Stimulated activated CD8-positive, alpha-beta memory T cell treated with anti-CD3 and anti-CD28 coated beads, Interleukin-4, amount 100 ng/mL, for 24 hours (primary cell): ENCODE data around the gene COL3A1.

Source experiments
- DNase-seq: peaks from one replicate; pipeline ENCODE4 v3.0.0-alpha.2; 2020; ENCODE audit warnings: low read depth

COL3A1 gene

DNA sequence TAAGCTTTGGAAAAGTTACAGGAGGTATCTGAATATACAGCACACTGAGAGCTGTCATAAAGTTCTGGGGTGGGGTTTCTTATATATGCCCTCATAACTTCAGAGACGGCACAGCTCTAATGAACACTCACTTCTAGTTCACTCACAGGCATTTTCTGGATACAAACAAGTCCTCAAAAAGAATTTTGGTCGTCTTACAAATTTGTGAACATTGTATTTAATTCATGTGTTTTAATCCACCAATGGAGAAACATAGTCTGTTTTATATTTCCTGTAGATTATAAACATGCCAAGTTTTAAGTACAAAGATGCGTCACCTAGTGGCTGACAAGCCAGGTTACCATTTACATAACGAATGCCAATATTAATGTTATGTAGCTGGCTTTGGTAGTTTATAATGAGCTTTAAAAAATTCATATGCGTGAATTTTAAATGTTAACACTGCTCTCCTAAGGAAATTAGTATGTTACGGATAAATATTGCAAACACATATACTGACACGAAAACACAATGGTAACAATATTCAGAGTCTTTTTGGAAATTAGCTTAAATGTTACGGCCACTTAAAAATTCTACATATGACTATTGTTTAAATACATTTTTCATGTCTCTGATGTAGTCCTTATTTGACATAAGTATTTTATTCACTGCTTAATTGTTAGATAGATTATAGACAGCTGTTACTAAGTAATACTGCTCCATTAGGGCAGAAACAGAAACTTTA is 2.5 kb downstream of the COL3A1 start:
- DNase-seq, result no peak

GRCh38 chr2:188977317-188977716 is 3.1 kb downstream of the COL3A1 start:
- no peak for DNase-seq

- no peak for DNase-seq
Measured at GRCh38 chr2:188978291-188979081, 4.3 kb downstream of the COL3A1 start.

- DNase-seq, result no peak
Measured at GRCh38 chr2:188979187-188980114, 5.3 kb downstream of the COL3A1 start.

GRCh38 chr2:188983427-188984064 is 9.4 kb downstream of the COL3A1 start:
- DNase-seq, result no peak

DNA sequence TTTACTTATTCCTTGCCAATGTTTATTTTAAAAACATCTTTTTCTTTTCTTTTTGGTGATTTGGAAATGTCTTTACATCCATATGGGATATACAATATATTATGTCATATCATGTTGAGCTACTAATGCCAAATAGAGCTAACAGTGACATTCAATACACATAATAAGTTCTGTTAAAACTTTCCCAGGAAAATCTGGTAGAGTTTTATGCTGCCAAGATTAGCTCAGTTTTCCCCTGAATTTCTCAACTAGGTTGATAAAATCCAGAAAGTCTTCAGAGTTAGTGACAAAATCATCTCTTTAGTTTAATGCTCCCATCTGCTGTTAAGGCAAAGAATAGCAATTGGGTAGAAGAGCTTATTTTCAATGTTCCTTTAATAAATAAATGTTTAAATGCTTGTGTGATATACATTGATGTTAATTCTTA is 9.9 kb downstream of the COL3A1 start:
- DNase-seq, result no peak

- DNase-seq, result no peak
Measured at GRCh38 chr2:188984680-188985079, 10.5 kb downstream of the COL3A1 start.

GRCh38 chr2:188986839-188987238 is 12.7 kb downstream of the COL3A1 start:
- no peak for DNase-seq

- DNase-seq, result no peak
Measured at GRCh38 chr2:188993247-188993646, 19.1 kb downstream of the COL3A1 start.

DNA sequence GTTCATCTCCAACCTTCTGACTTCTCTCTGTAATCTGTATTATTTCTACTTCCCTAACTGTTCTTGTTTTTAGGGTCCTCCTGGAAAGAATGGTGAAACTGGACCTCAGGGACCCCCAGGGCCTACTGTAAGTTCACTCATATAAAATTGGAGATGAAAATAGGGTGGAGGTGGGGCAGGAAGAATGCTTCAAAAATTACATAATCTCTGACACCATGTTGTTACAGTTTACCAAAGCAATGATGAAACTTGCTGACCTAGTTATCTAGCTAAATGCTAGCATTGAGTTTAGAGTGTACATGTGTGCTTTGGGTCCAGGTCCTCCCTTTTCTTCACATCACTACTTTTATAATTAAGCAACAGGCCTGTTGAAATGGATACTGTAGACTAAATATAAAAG is 23.1 kb downstream of the COL3A1 start:
- no peak for DNase-seq

- no peak for DNase-seq
Measured at GRCh38 chr2:189000221-189000620, 26.0 kb downstream of the COL3A1 start.

DNA sequence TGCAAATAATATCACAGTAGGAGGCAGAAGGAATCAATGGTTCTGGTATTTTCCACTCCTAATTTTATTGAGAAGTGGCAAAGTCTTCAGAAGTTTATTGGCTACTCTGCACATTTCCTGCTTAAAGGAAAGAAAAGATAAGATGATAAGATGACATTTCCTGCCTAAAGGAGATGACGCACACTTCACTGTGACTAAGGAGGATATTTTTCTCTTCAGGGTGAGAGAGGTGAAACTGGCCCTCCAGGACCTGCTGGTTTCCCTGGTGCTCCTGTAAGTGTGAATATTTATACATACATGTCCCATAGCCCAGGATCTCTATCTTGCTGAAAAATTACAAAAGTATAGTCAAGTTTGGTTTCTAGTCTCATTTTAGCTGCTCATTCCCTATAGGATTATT is 27.9 kb downstream of the COL3A1 start:
- no peak for DNase-seq

- DNase-seq, result no peak
Measured at GRCh38 chr2:189008555-189009262, 34.5 kb downstream of the COL3A1 start.

DNA sequence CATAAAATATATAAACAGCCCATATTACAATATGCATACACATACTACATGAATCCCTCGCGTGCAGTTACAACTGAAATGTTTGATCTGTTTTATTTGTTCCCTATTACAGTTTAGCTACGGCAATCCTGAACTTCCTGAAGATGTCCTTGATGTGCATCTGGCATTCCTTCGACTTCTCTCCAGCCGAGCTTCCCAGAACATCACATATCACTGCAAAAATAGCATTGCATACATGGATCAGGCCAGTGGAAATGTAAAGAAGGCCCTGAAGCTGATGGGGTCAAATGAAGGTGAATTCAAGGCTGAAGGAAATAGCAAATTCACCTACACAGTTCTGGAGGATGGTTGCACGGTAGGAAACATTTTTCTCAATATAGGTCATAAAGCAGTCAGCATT is 36.4 kb downstream of the COL3A1 start:
- no peak for DNase-seq

DNA sequence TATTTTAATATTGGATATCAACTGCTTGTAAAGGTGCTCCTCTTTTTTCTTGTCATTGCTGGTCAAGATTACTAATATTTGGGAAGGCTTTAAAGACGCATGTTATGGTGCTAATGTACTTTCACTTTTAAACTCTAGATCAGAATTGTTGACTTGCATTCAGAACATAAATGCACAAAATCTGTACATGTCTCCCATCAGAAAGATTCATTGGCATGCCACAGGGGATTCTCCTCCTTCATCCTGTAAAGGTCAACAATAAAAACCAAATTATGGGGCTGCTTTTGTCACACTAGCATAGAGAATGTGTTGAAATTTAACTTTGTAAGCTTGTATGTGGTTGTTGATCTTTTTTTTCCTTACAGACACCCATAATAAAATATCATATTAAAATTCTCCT is 38.2 kb downstream of the COL3A1 start:
- DNase-seq, result no peak

- no peak for DNase-seq
Measured at GRCh38 chr2:189013031-189013430, 38.9 kb downstream of the COL3A1 start.

GRCh38 chr2:189013671-189014448 is 39.7 kb downstream of the COL3A1 start:
- no peak for DNase-seq

DNA sequence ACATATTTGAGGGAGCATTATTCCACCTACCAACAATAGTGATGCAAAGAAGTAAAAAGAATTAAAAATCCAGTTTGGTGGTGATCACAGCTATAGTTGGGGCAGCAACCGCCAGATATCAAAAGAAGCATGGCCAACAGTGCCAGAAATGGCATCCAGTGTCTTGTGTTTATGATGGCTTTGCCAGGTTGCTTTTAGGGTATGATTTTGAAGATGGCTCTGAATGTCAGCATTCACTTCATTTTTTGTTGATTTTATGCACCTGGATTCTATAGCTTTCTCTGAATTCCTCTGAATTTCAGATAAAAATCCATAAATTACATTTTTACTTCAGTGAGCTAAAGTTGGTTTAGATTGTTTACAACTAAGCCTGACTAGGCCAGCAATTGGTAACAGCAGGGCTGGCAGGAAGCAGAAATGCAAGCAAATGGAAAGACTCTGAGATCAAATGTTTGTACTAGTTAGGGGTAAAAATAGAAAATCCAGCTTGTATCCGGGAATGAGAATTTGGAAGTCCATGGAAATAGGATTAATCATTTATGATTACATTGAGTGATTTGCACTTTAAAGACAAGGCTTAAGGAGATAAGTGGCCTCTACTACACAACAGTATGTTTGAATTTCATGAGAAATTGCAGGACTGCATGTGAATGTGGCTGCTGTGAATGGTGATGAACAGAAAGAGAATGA is 40.4 kb downstream of the COL3A1 start:
- DNase-seq, result no peak

GRCh38 chr2:189015359-189015758 is 41.2 kb downstream of the COL3A1 start:
- DNase-seq, result no peak

DNA sequence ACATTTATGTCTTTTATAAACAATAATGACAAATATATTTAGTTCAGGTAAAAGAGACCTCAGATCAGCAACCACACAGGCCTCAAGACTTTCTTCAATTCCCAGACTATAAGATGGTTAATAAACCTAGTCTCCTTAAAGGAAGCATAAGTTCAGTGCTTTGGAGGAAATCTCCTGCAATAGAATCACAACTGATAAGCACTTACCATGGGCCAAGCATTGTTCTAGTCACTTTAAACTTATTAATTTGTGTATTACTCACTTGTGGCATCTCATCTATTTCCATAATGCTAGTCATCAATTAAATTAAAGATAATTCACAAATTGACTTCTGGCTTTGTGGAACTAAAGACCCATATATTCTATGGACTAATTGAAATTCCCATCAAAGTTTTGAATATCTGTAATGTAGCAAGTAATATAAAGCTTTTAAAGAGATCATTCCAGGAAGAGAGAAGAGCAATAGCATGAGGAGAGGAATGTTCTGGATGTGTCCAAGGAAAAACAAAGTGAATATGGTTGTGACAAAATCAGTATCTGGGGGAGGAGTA is 42.2 kb downstream of the COL3A1 start:
- DNase-seq, result no peak
